Epidermal melanocyte (primary cell): Measurements from ENCODE around the gene IRF3.

ENCODE experiments used
- DNase-seq: peaks from one replicate; pipeline ENCODE4 v3.0.0; 2011; ENCODE audit warnings: low spot score; ENCODE audit not compliant: insufficient read length

IRF3 gene

GRCh38 chr19:49687566-49688316, 22.1 kb upstream of the IRF3 start:
- no peak for DNase-seq

DNA sequence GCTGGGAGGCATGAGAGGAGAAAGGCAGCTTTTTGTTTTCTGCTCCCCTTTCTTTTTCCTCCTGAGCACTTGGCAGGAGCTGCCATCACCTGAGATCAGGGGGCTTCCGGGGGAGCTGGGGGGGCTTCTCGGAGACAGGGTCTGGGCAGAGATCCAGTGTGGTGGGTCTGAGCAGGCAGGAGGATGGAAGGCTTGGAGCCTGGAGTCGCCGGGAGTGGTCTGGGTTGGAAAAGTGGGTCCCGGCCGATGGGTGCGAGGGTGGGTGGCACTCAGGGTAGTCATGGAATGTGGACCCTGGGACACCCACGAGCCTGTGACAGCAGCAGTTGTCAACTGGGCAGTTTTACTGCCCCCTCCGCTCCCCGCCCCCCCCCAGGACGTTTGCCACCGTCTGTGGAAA, 21.5 kb upstream of the IRF3 start:
- no peak for DNase-seq

DNA sequence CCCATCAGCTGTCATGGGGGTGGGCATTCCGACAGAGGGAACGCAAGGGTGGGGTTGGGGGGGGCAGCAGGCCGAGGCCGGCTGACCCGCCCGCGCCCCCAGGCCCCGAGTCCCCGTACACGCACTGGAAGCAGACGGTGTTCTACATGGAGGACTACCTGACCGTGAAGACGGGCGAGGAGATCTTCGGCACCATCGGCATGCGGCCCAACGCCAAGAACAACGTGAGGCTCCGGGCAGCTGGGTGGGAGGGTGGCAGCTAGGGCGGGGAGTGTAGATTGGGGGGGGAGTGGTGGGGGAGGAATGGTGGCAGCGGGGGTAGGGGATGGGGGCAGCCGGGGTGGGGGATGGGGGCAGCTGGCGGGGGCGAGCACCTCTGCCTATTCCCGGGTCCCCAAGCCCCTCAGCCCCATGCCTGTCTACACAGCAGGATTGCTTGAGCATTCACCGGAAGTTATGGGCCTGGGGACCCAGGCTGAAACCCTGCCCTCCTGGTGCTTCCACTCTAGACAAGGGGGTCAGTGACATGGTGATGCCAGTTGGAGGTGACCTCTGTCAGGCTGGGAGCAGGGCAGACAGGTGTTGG, 20.9 kb upstream of the IRF3 start:
- no peak for DNase-seq

DNA sequence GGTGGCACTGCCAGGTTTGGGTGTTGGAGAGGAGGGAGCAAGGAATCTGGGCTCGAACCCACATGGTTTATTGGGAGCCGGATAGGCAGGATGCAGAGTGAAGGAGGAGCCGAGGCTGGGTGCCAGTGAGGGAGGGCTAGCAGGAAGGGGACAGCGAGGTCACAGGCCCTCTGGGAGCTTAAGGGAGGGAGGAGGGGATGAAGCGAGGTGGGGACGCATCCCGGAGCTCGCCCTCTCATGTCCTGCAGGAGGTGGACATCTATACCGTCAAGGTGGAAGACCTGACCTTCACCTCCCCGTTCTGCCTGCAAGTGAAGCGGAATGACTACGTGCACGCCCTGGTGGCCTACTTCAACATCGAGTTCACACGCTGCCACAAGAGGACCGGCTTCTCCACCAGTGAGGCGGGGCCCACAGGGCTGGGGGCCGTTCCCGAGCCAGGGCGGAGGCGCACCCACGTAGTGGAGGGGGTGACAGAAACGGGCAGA, 20.2 kb upstream of the IRF3 start:
- DNase-seq = no peak

DNA sequence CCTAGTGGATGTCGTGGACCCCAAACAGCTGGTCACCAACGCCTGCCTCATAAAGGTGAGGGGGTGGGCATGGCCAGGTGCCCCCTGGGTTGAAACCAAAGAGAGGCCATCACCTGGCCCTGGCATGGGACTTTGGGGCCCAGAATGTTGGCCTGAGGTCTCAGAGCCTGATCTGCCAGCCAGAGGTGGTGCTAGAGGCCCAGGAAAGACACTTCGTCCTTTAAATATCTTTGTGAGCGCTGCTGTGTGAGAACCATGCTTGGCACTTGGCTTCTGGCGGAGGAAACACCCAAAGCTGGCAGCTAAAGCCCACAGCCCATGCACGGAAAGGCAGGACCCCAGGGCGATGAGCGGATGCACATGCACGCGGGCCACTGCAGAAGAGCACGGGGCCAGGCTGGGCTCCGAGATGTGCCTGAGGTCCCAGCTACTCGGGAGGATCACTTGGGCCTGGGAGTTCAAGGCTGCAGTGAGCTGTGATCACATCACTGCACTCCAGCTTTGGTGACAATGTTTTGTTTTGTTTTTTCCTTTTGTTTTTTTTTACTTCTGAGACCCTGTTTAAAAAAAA, 19.4 kb upstream of the IRF3 start:
- DNase-seq = no peak

- no peak for DNase-seq
These were observed 18.8 kb upstream of the IRF3 start for GRCh38 chr19:49684251-49684982.

DNA sequence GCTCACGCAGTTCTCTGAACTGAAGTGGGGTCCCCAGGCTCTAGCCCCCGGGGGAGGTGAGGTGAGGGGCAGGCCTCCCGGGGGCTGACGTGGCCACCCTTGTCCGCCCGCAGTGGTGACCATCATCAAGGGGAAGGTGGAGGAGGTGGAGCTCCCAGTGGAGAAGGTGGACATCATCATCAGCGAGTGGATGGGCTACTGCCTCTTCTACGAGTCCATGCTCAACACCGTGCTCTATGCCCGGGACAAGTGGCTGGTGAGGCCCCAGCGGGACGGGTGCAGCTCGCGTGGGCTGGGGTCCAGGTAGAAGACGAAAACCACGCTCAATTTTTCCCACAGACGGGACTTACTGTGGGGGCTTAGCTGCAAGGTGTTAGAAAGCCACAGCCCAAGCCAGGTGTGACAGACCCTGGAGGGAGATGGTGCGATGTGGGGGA, 18.2 kb upstream of the IRF3 start:
- no peak for DNase-seq

GRCh38 chr19:49682274-49682673, 16.6 kb upstream of the IRF3 start:
- DNase-seq = no peak

DNA sequence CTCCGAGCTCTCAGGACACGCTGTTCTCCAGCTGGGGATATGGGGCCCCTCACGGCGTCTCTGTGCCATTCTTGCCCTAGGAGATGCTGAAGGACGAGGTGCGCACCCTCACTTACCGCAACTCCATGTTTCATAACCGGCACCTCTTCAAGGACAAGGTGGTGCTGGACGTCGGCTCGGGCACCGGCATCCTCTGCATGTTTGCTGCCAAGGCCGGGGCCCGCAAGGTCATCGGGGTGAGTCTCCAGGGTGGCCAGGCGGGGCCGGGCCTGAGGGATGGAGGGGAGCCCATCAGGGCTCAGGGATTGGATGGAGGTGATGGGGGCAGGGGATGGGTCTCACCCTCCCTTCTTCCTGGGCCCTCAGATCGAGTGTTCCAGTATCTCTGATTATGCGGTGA, 16.2 kb upstream of the IRF3 start:
- no peak for DNase-seq

DNA sequence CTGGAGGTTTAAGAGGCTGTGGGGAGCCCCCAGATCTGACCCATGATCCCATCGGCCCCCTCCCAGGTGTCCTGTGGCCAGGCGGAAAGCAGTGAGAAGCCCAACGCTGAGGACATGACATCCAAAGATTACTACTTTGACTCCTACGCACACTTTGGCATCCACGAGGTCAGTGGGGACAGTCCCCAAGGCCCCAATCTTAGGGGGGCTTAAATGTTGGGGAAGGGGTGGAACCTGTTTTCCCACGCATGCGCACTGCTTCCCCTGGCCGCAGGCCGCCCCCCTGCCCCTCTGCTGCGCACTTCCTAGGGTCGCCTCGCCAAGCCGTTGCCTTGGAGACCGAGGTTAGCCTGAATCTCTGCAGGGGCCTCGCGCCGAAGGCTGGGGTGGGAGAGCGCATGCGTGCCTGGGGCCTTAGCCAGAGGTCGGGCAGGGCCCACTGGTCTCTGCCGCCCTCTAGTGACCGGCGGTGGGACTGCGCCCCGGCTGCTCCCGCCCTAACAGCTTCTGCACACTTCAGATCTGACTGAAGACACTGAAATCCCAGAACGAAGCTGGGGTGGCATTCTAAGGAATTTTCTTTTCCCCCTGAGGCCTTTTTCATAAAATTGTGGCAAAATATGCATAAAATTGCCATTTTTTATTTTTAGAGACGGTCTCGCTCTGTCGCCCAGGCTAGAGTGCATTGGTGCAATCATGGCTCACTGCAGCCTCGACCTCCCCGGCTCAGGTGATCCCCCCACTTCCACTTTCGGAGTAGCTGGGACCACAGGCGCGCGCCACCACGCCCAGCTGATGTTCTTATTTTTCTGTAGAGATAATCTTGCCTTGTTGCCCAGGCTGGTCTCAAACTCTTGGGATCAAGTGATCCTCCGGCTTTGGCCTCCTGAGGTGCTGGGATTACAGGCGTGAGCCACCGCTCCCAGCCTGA, 15.0 kb upstream of the IRF3 start:
- peak; percentile 97 for DNase-seq

DNA sequence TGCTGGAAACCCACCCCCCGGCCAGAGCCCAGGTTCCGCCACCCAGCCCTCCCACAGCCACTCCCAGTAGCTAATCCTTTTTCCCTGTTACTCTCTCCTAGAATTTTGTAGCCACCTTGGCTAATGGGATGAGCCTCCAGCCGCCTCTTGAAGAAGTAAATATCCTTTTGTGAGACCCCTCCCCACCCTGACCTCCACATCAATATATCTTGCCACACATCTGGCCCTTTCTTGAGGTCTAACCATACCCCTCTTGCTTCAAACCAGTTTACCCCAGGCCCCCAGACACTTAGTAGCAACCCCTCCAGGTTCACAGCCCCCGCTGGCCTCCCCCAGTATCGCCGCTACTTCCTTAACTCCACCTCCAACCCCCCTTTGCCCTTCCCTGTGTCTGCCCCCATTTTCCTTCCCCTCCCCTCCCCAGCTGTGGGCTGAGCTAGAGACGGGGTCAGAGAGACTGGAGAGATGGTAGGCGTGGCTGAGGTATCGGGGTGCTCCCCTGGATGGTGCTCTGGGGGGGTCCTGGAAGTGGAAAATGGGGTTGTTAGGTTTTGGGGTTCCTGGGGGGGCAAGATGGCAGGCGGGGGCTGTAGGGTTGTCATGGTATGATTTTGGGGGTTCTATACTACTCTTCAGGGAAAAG, 14.2 kb upstream of the IRF3 start:
- no peak for DNase-seq

DNA sequence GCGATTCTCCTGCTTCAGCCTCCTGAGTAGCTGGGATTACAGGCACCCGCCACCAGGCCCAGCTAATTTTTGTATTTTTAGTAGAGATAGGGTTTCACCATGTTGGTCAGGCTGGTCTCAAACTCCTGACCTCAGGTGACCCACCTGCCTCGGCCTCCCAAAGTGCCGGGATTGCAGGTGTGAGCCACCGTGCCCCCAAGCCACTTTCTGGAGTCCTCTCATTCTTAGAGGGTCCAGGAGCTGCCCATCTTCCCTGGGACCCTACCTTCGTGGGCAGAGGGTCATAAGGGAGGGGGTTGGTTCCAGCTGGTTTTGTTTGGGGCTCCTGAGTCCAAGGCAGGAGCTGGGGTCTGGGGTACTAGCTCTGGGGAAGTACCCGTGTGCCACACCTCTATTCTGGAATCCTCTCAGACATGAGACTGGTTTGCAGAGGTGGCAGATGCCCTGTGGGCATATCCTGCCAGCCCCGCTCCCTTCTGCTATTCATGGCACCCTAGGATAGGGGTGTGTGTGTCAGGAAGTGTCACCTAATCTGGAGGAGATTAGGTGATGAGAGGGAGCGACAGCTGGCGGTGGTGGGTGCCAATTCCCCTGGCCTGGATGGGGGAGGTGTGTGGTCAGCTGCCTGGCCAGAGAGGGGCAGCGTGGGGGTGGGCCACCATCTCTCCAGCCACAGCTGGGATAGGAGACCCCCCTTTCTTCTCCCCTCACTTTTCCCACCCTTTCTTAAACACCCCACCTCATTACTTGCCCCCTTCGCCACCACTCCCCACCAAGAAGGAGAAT, 13.5 kb upstream of the IRF3 start:
- DNase-seq = no peak

DNA sequence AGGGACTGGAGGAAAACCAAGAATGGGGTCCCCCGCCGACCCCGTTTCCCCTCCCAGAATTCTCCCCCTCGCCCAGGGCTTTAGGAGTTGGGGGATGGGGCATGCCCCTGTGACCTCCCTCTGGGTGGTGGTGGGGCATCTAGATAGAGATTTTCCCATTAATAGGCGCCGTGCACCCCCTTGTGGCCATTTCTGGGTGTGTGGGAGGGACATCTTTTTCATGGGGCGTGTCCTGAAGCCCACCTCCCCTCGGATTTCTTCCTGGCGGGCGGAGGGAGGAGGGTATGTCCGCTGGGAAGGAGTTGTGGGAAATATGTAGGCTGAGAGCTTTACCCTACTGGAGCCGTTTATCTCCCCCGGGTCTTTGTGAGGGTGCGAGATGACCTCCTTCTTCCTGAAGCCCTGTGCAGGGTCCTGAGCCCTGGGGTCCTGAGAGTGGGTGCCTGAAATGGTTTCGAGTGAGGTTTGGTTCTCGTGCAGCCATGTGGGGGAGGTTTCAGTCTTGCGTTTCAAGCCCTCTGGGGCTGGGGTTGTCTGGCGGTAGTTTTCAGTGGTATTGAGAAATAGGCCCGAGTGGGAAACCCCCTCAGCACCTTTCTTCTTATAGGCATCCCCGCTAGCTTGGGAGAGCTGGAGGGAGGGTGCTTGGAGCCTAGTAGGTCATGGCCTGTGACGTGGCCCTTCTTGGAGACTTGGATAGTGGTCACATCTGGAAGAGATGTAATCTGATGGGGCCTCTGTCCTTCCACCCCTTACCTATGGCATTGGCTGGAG, 12.4 kb upstream of the IRF3 start:
- no peak for DNase-seq

GRCh38 chr19:49677231-49677900, 11.7 kb upstream of the IRF3 start, which contains the start of gene PRMT1:
TSS of gene PRMT1 (plus strand) at chr19:49677271. CDS start at chr19:49677281, 10 bp downstream.
- DNase-seq = no peak

- peak; percentile 99 for DNase-seq
These were observed 11.2 kb upstream of the IRF3 start for GRCh38 chr19:49676784-49677230.

- DNase-seq = peak; percentile 93
These were observed 10.6 kb upstream of the IRF3 start for GRCh38 chr19:49676136-49676783.

DNA sequence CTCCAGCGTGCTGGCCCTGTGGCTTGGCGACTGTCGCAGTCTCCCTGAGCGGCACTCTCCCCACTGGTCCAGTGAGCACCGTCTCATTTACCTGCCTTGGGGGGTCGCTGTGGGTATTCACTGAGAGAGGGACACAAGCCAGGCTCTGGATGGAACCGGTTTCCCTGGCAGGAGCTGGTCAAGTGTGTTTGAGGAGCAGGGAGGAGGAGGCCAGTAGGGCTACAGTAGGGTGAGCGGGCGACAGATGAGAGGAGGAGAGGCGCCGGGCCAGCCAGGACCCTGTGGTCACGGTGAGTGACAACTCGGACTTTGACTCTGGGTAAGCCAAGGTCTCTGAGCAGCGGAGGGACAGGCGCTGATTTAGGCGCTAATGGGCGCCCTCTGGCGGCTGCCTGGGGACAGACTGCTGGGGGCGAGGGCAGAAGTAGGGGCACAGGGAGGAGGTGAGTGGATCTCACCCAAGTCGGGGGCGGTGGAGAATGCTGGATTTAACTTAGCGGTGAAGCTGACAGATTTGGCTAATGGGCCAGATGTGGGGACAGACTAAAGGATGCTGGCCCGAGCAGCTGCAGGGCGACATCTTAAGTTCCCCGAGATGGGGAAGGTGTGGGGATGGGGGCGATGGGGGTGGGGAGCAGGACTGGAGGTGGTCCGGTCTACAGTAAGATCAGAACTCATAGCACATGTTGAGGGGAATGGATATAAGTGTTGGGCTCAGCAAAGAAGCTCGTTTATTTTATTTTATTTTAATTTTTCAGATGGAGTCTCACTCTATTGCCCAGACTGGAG, 6.7 kb upstream of the IRF3 start:
- peak; percentile 92 for DNase-seq
